ENCODE results near the gene RUNX3.
"Not testable (repeated sequence)": the region's sequence is repeated elsewhere in the genome, so short reads cannot be mapped to it uniquely, and the experiment has no call there.

Gene RUNX3

DNA sequence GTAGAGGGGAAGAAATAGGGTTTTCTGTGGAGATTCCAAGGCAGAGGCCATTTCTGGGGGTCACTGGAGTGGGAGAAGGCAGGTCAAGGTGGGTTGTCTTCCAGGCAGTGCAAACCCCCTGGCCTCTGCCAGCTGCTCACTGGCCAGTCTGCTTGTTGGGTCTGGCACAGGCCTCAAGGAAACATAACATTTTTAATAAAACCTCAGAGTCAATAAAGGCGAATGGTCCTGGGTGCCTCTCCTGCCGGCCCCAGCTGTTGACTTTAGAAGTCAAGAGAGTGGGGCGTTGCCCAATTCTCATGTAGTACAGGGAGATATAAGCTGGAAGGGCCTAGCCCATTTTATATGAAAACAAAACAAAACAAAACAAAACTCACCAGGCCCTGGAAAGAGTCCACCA, 36.6 kb downstream of the RUNX3 start:
- Histone ChIP-seq H3K4me3 (ENCODE audit: low read length) (no peak overlapping the region), H3K9me3 (ENCODE audit: control insufficient read depth, insufficient read depth, low read length) (no peaks in the 10 kb centered on the region; the same call in 1 of the 2 replicates), H3K27ac (ENCODE audit: low read length) (no peak overlapping the region), H3K27me3 (ENCODE audit: control insufficient read depth, insufficient read depth, low read length) (no peaks in the 10 kb centered on the region), H3K36me3 (ENCODE audit: control insufficient read depth, insufficient read depth, low read length) (no peaks in the 10 kb centered on the region), H3K4me1 (ENCODE audit: control insufficient read depth, insufficient read depth, low read length) (no peaks in the 10 kb centered on the region)
- no CpG with 5 or more reads among the region's 3 CpGs for WGBS (ENCODE audit: insufficient coverage, insufficient read length)
- DNase-seq (ENCODE audit: low read depth, low spot score), result no peak

DNA sequence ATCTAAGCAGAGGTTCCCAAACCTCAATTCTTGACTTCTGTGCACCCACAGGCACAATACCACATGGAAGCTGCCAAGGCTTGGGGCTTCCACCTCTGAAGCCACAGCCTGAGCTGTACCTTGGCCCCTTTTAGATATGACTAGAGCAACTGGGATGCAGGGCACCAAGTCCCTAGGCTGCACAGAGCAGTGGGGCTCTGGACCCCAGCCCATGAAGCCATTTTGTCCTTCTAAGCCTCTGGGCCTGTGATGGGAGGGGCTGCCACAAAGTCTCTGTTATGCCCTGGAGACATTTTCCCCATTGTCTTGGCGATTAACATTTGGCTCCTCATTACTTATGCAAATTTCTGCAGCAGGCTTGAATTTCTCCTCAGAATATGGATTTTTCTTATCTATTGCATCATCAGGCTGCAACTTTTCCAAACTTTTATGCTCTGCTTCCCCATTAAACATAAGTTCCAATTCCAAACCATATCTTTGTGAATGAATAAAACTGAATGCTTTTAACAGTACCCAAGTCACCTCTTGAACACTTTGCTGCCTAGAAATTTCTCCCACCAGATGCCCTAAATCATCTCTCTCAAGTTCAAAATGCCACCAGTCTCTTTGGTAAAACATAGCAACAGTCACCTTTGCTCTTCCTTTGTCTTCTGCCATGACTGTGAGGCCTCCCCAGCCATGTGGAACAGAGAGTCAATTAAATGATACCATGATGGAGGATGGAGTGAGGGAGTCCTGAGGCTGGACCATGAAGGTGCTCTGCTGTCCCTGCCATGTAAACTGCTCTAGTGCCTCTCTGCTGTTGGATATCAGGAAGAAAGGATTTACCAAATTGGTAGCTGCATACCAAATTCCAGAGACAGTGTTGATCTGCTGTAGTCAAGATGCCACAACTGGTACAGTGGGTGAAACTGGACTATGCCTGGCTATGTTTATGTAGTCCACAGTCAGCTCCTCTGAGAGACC, 37.6 kb downstream of the RUNX3 start:
- Histone ChIP-seq H3K27ac (ENCODE audit: low read length) (no peak overlapping the region), H3K9me3 (ENCODE audit: control insufficient read depth, insufficient read depth, low read length) (no peaks in the 10 kb centered on the region; the same call in 1 of the 2 replicates), H3K36me3 (ENCODE audit: control insufficient read depth, insufficient read depth, low read length) (no peaks in the 10 kb centered on the region), H3K4me3 (ENCODE audit: low read length) (no peak overlapping the region), H3K4me1 (ENCODE audit: control insufficient read depth, insufficient read depth, low read length) (no peaks in the 10 kb centered on the region), H3K27me3 (ENCODE audit: control insufficient read depth, insufficient read depth, low read length) (no peaks in the 10 kb centered on the region)
- DNase-seq (ENCODE audit: low read depth, low spot score), result no peak
- WGBS (ENCODE audit: insufficient coverage, insufficient read length), result no CpG with 5 or more reads among the region's 1 CpG

DNA sequence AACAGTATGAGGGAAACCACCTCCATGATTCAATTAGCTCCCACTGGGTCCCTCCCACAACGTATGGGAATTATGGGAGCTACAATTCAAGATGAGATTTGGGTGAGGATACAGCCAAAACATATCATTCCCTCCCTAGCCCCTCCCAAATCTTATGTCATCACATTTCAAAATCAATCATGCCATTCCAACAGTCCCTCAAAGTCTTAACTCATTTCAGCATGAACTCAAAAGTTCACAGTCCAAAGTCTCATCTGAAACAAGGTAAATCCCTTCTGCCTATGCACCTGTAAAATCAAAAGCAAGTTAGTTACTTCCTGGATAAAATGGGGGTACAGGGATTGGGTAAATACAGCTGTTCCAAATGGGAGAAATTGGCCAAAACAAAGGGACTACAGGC, 38.7 kb downstream of the RUNX3 start:
- DNase-seq (ENCODE audit: low read depth, low spot score); H3K4me3 ChIP-seq (ENCODE audit: low read length); H3K36me3 ChIP-seq (ENCODE audit: control insufficient read depth, insufficient read depth, low read length); H3K9me3 ChIP-seq (ENCODE audit: control insufficient read depth, insufficient read depth, low read length); H3K27ac ChIP-seq (ENCODE audit: low read length); H3K4me1 ChIP-seq (ENCODE audit: control insufficient read depth, insufficient read depth, low read length); H3K27me3 ChIP-seq (ENCODE audit: control insufficient read depth, insufficient read depth, low read length): not testable (repeated sequence)
- no CpG with 5 or more reads among the region's 1 CpG for WGBS (ENCODE audit: insufficient coverage, insufficient read length)

DNA sequence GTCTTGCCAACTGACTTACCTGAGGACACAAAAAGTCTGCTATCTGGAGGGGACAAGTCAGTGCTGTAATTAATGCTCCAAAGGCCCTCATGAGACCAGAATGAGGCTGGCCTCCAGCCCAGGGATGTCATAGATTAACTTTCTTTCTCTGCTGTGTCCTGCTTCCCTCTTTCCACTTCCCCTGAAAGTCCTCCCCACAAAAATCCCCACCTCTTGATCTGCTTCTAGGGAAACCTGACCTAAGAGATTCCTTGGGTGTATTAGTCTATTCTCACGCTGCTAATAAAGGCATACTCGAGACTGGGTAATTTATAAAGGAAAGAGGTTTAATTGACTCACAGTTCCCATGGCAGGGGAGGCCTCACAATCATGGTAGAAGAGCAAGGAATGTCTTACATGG, 39.2 kb downstream of the RUNX3 start:
- DNase-seq (ENCODE audit: low read depth, low spot score), result no peak
- no CpG with 5 or more reads among the region's 2 CpGs for WGBS (ENCODE audit: insufficient coverage, insufficient read length)
- no peaks in the 10 kb centered on the region for H3K36me3 ChIP-seq (ENCODE audit: control insufficient read depth, insufficient read depth, low read length)
- H3K9me3 ChIP-seq (ENCODE audit: control insufficient read depth, insufficient read depth, low read length), result no peaks in the 10 kb centered on the region; the same call in 1 of the 2 replicates
- H3K4me3 ChIP-seq (ENCODE audit: low read length), result no peak overlapping the region
- H3K27ac ChIP-seq (ENCODE audit: low read length), result no peak overlapping the region
- no peaks in the 10 kb centered on the region for H3K27me3 ChIP-seq (ENCODE audit: control insufficient read depth, insufficient read depth, low read length)
- H3K4me1 ChIP-seq (ENCODE audit: control insufficient read depth, insufficient read depth, low read length), result no peaks in the 10 kb centered on the region

DNA sequence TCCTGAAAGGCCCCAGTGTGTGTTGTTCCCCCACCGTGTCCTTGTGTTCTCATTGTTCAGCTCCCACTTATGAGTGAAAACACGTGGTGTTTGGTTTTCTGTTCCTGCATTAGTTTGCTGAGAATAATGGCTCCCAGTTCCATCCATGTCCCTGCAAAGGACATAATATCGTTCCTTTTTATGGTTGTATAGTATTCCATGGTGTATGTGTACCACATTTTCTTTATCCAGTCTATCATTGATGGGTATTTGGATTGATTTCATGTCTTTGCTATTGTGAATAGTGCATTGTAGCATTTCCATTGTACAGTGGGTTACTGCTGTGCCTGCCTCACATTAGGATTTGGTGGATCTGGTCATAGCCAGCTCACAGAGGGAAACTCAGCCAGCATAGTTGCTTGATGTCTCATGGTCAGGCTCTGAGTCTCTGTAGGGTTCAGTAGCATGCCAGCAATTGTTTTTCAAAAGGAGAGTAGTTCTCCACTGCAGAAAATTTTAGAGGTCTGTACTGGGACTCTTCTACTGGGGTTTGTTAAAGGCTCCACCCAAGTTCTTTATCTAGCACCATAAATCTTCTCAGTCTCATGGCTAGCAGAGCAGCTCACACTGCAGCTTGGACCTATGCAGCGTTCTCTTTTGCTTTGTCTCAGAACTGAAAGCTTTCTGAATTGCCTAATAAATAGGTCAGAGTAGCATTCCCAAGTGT, 41.0 kb downstream of the RUNX3 start:
- no peak for DNase-seq (ENCODE audit: low read depth, low spot score)
- H3K36me3 ChIP-seq (ENCODE audit: control insufficient read depth, insufficient read depth, low read length), result no peaks in the 10 kb centered on the region
- H3K27ac ChIP-seq (ENCODE audit: low read length), result no peak overlapping the region
- no peaks in the 10 kb centered on the region for H3K4me1 ChIP-seq (ENCODE audit: control insufficient read depth, insufficient read depth, low read length)
- H3K27me3 ChIP-seq (ENCODE audit: control insufficient read depth, insufficient read depth, low read length), result no peaks in the 10 kb centered on the region
- no peaks in the 10 kb centered on the region; the same call in 1 of the 2 replicates for H3K9me3 ChIP-seq (ENCODE audit: control insufficient read depth, insufficient read depth, low read length)
- no peak overlapping the region for H3K4me3 ChIP-seq (ENCODE audit: low read length)
- WGBS (ENCODE audit: insufficient coverage, insufficient read length), result no CpG with 5 or more reads among the region's 4 CpGs

DNA sequence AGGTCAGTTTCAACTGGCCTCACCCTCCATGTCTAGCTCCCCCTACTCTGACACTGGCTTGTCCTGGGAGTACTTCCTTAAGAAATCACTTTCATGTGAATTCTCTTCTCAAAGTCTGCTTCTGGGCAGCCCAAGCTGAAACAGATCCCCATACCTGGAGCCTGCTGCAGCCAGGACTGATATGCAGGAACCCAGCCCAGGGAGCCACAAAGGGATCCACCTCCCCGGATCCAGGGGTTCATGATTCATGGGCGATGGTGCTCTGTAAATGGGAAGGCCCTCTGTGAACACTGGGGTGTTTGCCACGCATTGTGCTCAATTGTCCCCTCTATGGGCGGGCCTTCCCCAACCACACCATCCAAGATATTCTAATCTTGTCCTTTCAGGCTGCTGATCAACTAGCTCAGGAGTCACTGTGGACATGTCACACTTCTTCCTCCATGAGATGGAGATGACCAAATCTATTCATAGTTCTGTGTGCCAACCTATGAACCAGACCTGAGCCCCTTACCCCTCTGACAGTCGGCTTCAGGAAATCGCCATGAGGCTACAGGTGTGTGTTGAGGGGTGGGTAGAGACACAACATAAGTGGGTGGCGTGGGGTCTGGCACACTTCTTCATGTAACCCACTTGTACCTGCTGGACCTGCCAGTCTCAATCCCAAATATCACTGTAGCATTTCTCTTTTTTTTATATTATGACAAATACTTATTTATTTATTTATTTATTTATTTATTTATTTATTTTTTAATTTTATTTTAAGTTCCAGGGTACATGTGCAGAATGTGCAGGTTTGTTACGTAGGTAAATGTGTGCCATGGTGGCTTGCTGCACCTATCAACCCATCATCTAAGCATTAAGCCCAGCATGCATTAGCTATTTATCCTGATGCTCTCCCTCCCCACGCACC, 41.8 kb downstream of the RUNX3 start:
- no peak for DNase-seq (ENCODE audit: low read depth, low spot score)
- H3K9me3 ChIP-seq (ENCODE audit: control insufficient read depth, insufficient read depth, low read length), result no peaks in the 10 kb centered on the region; the same call in 1 of the 2 replicates
- WGBS (ENCODE audit: insufficient coverage, insufficient read length), result no CpG with 5 or more reads among the region's 9 CpGs
- H3K27me3 ChIP-seq (ENCODE audit: control insufficient read depth, insufficient read depth, low read length), result no peaks in the 10 kb centered on the region
- no peaks in the 10 kb centered on the region for H3K36me3 ChIP-seq (ENCODE audit: control insufficient read depth, insufficient read depth, low read length)
- H3K4me3 ChIP-seq (ENCODE audit: low read length), result no peak overlapping the region
- no peak overlapping the region for H3K27ac ChIP-seq (ENCODE audit: low read length)
- no peaks in the 10 kb centered on the region for H3K4me1 ChIP-seq (ENCODE audit: control insufficient read depth, insufficient read depth, low read length)

DNA sequence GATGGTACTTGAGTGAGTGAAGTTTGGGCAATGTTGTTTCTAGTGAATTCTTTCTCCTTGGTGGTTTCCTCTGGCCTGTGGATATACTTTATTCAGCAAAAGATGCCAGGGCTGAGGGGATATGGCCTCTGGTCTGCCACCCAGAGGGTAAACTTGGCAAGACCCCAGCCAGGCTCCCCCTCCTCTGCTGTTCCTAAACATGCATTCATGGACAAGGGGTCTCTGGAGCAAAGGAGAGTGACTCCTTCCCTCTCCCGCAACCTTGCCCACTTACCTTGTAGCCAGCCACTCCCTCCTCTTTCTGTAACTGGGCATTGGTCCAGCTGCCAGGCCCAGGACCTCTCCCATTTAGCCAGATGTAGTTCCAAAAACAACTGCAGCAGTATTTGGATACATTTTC, 43.8 kb downstream of the RUNX3 start:
- WGBS (ENCODE audit: insufficient coverage, insufficient read length), result no CpG with 5 or more reads among the region's 1 CpG
- no peak for DNase-seq (ENCODE audit: low read depth, low spot score)
- H3K4me3 ChIP-seq (ENCODE audit: low read length), result no peak overlapping the region

DNA sequence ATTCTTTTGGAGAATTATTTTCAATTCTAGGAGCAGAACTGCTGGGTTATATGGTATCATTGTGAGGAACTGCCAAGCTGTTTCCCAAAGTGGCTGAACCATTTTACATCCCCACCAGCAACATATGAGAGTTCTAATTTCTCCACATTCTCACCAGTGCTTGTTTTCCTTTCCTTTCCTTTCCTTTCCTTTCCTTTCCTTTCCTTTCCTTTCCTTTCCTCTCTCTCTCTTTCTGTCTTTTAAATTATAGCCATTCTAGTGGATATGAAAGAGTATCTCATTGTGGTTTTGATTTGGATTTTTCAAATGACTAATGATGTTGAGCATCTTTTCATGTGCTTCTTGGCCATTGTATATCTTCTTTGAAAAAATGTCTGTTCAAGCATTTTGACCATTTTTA, 45.3 kb downstream of the RUNX3 start:
- H3K27me3 ChIP-seq (ENCODE audit: control insufficient read depth, insufficient read depth, low read length), result no peaks in the 10 kb centered on the region
- no peaks in the 10 kb centered on the region for H3K9me3 ChIP-seq (ENCODE audit: control insufficient read depth, insufficient read depth, low read length)
- DNase-seq (ENCODE audit: low read depth, low spot score), result no peak
- no peaks in the 10 kb centered on the region for H3K36me3 ChIP-seq (ENCODE audit: control insufficient read depth, insufficient read depth, low read length)
- no peak overlapping the region for H3K4me3 ChIP-seq (ENCODE audit: low read length)
- H3K27ac ChIP-seq (ENCODE audit: low read length), result no peak overlapping the region
- H3K4me1 ChIP-seq (ENCODE audit: control insufficient read depth, insufficient read depth, low read length), result no peaks in the 10 kb centered on the region

More for the DNA sequence above, 43.8 kb downstream of the RUNX3 start:
- Histone ChIP-seq H3K27me3 (ENCODE audit: control insufficient read depth, insufficient read depth, low read length) (no peaks in the 10 kb centered on the region), H3K27ac (ENCODE audit: low read length) (no peak overlapping the region), H3K36me3 (ENCODE audit: control insufficient read depth, insufficient read depth, low read length) (no peaks in the 10 kb centered on the region), H3K4me1 (ENCODE audit: control insufficient read depth, insufficient read depth, low read length) (no peaks in the 10 kb centered on the region), H3K9me3 (ENCODE audit: control insufficient read depth, insufficient read depth, low read length) (no peaks in the 10 kb centered on the region; the same call in 1 of the 2 replicates)

DNA sequence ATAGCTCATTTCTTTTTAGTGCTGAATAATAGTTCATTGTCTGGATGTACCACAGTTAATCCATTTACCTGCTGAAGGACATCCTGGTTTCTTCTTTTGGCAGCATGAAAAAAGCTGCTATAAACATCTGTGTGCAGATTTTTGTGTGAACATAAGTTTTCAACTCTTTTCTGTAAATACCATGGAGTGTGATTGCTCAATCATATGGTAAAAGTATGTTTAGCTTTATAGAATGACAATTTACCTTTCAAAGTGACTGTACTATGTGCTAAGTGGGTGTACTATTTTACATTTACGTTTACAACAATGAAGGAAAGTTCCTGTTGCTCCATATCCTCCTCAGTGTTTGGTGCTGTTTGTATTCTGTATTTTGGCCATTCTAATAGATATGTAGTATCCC, 49.0 kb downstream of the RUNX3 start:
- WGBS (ENCODE audit: insufficient coverage, insufficient read length), result no CpG with 5 or more reads among the region's 1 CpG
- Histone ChIP-seq H3K27me3 (ENCODE audit: control insufficient read depth, insufficient read depth, low read length) (no peaks in the 10 kb centered on the region), H3K36me3 (ENCODE audit: control insufficient read depth, insufficient read depth, low read length) (no peaks in the 10 kb centered on the region), H3K27ac (ENCODE audit: low read length) (no peak overlapping the region), H3K4me3 (ENCODE audit: low read length) (no peak overlapping the region), H3K9me3 (ENCODE audit: control insufficient read depth, insufficient read depth, low read length) (no peaks in the 10 kb centered on the region), H3K4me1 (ENCODE audit: control insufficient read depth, insufficient read depth, low read length) (no peaks in the 10 kb centered on the region)
- no peak for DNase-seq (ENCODE audit: low read depth, low spot score)

Data from iPS DF 6.9 (cell line).